DMS53 treated with DMSO at 0.1 percent for 48 hours (cell line): ENCODE results near the gene OBSCN.

Experiments
- DNase-seq: peaks from one replicate; lab custom pipeline; 2025; ENCODE audit not compliant: unreplicated experiment; lab: John Stamatoyannopoulos, UW

Gene OBSCN

DNA sequence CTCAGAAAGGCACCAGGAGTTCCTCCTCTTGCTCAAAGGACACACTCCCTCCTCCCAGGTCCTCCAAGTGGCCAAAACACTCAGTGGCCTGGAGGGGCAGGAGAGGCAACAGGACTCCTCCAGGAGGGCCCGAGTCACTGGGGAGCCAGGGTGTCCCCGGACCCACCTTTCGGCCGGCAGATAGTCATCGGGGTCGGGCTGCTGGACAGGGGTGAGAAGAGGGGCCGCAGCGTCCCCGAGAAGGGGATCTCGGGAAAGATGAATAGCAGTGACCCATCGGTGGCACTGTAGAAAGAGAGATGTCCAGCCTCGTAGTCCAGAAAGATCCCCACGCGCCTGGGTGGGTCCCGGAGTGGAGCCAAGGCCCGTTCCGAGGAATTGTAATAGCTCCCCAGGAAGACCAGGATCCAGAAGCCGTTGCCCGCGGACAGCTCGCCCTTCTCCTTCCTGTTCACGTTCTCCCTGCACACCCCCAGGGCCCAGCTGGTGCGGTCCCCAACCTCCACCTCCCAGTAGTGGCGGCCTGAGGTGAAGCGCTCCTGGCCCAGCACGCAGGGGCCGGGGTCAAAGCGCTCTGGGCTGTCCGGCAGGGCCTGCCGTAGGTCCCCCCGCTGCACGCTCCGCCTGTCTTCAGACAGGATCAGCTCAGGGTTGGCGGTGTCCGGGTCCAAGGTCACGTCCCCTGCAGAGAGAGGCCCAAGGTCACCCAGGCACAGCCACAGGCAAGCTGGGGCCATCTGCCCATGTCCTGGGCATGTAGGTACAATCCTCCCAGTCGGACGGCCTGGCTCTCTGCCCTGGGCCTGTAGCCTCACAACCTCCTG is 186.9 kb downstream of the OBSCN start:
- no peak for DNase-seq

DNA sequence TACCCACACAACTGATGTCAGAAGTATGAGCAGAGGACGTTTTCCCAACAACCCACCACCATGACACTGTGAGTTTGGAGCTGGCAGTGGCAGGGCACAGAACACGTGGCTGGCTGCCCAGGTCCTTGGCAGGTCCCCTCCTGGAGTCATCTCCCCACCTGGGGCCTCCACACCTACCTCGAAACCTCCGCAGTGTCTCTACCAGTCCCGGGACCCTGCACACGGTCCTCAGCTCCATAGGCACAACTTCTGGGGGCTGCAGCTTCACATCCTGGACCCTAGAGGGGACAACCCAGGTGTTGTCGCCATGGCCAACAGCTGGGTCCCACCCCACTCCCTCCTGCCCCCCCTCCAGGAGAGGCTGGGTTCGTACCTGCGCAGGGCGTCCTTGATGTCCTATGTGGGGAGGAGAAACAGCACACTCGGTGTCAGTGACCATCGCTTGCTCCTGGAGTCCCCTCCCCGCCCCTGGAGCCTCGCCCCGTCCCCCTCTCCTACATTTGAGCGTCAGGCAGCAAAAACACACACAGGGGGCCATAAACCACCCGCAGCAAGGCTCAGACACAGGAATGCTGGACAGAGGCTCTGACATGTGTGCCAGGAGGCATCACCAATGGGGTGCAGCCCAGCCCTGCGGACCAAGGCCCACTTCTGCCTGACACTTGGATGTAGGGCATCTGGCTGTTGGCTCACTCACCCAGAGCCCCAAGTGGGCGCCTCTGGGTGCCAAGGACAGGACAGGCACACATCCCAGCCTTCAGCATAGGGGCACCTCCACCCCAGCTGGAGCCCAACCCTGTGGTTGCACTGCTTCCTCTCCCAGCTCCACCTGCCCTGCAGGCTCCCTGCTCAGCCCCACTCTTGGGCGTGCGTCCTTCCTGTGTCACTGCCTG is 189.2 kb downstream of the OBSCN start:
- DNase-seq, result no peak

DNA sequence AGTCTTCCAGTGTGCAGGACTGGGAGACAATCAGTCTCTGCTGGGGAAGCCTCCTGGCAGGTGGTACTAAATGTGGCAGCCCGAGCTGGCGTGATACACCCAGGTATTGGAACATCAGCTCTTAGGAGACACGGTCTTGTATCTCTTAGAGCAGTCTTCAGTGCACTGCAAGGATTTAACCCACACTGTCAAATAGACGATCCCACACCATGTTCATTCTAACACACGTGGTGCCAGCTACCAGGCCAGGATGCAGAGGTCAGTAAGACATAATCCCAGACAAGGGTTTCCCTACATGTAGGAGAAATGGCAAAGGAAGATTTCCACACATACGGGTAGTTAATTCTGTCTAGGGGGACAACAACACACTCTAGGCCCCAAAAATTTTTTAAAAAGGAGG is 190.1 kb downstream of the OBSCN start:
- no peak for DNase-seq

DNA sequence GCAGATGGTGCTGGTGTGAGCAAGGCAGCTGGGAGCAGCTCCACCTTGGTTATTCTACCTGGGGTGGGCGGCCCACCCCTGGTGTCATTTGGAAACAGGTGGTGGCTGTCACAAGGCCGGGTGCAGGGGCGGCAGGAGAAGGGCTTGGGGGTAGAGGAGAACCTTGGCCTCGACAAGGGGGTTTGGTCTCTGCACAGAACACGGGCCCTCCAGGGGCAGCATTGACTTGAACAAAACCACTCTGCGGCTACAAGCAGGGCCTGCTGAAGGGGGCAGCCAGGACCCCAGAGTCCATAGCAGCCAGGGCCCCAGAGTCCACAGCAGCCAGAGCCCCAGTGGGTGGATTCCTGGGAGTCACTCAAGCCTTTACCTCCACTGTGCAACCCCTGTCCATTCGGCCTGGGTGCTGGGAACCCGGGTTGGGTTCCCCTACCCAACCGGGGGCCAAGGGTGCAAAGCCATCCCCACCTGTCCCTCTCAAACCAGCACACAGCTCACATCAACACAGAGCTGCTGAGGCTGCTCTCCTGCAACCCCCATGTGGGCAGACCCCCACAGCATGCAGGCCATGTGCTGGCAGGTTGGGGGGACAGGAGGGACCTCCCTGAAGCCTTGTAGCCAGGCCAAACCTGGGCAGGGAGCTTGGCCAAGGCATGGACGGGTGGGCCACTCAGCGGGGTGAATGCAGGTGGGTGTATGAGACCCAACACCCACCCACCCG is 191.1 kb downstream of the OBSCN start:
- no peak for DNase-seq

DNA sequence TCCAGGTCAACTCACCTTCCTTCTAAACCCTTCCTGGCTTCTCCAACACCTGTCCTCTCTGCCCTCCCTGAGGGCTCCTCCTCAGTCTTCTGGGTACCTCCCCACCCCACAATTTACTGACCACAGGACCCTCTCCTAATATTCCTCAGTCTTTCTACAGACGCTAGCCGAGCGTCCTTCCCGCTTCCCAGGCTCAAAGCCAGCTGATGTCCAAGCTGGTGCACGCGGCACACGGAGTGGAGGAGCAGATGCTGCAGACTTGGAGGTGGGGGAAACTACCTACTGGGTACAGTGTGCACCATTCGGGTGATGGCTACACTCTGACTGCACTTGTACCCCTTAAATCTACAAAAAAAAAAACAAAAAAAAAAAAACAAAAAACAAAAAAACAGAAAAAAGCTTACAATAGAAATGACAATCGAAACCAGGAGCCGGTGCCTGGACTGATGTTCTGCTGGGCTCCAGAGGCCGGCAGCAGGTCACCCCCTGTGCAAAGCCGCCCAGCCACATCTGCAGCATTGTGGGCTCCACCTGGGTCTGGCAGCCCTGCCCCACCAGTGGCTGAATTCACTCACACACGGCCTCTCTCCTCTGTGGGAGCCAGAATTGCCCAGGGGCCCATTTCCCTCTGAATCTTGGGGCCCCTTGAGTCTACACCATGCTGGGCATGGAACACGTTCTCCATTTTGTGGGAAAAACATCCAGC is 191.8 kb downstream of the OBSCN start:
- no peak for DNase-seq

DNA sequence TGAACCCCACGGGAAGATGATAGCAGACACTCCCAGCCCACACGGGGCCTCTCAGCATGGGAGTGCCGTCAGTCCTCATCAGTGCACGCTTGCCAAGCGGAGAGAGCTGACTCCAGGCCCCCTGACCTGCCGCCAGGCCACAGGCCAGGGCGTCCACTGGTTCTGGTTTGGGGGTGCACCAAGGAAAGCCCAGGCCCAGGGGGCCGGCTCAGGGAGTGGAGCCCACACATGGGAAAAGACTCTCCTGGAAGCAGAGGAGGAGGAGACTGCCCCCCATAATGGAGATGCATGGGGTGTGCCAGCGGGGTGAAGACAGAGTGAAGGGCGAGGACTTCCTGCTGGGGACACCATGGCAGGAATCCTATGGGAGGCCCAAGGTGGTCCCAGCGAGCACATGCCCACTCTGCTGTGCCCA is 192.4 kb downstream of the OBSCN start:
- no peak for DNase-seq

DNA sequence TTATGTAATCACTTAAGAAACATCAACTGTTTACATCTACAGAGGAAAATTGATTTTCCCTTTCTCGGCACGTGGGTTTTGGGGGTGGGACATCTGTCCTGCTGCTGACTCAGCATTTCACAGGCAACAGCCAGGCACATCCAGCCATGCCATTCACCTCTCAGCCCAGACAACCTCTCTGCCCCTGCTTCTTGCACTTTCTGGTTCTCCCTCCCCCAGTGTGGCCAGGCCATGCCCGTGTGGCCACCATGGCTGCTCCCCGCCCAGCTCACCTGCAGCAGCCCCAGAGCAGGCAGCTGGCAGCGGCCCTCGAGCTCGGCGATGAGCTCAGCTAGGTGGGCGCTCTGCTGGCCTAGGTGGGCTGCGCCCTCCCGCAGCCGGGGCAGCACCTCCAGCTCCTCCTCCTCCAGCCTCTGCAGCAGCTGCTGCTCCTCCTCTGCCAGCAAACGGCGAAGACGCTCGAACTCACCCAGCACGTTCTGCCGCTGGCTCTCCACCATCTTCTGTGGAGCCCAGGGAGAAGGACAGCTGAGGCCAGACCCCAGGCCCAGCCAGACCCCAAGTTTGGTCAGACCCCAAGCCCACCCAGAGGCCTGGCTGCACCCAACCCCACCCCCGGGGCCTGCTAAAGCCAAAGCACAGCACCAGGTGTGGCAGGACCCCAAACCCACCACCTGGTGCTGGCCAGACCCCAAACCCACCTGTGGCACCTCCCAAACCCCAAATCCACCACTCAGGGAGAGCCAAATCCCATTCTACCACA is 193.0 kb downstream of the OBSCN start:
- DNase-seq, result no peak

DNA sequence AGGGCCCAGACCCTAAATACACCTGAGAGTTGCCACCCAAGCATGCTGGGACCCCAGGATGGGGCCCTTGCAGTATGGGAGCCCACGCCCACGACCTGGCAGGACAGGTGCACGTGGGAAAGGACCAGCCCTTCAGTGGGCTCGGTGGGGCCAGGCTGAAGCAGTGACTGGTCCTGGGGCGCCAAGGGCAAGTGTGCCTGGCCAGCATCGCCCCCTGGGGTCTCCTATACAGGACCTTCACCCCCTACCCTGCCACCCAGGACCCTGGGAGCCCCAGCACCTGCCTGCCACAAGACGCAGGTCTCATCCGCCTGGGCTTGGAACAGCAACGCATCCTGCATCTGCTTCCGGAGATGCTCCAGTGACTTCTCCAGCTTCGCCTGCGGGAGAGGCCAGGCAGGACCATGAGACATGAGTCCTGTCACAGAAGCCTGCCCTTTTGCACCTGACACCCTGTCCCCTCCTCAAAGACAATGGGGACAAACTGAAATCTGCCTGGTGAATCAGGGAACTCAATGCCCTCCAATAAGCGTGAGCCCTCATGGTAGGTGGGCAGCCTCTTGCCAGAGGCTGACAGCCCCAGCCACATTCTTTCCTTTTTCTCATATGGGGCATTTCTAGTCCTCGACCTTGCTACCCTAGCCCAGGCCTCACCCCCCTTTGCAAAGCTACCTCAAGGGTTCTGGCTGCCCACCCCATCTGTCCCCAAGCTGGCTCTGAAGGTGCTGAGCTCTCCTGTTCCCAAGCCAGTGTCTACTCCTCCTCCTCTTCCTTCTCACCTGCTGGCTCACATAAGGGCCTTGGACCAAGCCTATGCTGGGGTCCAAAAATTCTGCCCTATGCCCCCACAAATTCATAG is 194.2 kb downstream of the OBSCN start:
- DNase-seq, result no peak

DNA sequence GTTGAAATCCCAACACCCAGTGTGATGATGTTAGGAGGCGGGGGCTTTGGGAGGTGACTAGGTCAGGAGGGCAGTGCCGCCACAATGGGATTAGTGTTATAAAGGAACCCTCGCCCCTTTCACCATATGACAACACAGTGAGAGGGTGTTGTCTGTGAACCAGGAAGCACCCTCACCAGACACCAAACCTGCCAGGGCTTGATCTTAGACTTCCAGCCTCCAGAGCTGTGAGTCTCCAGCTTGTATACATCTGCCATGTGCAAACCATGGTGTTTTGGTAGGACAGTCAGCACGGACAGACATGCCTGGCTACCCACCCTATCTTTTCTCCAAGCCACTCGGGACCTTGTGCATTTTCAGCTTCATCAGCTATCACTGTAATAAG is 194.8 kb downstream of the OBSCN start:
- no peak for DNase-seq

DNA sequence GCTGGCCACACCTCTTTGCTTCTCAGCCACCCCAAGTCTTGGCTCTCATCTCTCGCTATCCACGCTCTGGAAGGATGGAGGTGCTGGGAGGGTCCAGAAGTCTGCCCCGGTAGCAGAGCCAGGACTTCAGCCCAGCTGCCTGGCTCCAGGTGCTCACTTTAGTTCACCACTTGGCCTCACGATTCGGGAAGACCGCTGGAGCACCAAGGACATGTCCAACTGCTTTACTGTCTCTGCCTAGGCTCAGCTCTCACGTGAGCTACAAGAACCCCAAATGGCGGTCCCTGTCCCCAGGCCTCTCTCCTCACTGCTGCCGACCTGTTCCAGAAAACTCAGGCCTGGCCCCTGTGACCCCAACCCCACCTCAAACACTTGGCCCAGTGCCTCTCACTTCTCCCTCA is 195.4 kb downstream of the OBSCN start:
- DNase-seq, result no peak

DNA sequence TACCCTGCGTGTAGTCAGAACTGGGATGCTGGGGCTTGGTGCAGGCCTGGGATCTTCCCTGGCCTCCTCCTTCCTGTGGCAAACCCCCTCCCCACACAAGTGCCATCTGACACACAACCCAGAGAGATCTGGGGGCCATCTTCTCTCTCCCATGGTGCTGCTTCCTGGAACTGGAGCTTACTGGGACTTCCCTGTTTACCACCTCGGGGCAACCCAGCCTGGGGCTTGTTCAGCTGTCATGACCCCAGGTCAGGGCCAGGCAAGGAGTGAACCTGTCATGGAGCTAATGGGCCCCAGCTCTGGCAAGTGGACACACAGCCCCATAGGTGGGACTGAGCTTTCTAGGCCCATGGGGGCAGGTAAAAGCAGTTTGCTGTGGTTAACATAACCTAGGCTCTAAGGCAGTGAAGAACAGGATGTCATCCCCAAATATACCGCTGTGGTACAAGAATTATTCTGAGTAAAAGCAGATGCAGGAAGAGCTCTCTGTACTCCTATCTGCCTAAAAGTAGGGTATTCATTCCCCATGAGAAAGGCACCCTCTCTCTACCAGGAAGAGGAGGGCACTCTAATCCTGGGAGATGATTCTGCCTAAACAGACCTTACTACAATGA is 196.4 kb downstream of the OBSCN start:
- DNase-seq, result no peak

DNA sequence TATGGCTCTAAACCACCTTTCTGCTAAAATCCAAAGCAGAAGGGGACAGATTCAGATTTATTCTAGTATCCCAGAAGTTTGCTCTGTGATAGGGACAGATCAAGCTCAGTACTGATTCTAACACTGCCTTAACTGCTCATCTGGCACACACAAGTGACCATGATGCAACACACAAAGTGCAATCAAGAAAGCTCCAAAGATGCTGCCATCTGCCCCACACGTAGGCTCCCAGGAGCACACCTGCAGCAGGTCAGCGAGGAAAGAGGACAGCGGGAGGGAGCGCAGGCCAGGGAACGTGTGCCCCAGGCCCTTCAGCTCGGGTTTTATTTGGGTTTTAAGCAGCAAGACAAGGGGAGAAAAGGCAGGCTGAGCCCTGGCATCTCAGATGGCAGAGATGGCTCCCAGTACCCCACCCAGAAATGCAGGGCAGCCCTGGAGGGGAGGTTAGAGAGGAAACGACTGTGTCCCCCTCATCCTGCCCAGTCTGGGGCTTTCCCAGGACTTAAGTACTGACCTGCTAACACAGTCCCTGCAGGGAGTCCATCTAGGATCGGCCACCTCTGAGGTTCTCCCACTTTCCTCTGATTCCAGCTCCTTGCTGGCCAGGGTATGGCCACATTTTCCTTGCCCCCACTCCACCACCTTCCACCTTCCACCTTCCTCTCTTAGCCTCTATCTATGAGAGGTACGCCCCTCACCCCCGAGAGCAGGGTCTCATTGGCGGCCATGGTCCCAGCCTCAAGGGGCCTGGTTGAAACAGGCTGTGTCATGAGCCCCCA is 197.5 kb downstream of the OBSCN start:
- no peak for DNase-seq

DNA sequence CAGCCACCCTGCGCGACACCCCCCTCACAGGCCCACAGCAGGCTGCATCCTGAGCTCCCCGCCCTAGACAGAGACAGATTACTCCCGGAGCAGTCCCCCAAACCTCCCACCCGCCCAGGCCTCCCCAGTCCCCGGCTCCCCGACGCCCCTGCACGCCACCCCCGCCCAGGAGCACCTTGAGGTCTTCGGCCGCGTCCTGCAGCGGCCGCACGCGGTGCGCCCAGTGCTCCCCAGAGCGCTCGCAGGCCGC is 198.1 kb downstream of the OBSCN start:
- no peak for DNase-seq

DNA sequence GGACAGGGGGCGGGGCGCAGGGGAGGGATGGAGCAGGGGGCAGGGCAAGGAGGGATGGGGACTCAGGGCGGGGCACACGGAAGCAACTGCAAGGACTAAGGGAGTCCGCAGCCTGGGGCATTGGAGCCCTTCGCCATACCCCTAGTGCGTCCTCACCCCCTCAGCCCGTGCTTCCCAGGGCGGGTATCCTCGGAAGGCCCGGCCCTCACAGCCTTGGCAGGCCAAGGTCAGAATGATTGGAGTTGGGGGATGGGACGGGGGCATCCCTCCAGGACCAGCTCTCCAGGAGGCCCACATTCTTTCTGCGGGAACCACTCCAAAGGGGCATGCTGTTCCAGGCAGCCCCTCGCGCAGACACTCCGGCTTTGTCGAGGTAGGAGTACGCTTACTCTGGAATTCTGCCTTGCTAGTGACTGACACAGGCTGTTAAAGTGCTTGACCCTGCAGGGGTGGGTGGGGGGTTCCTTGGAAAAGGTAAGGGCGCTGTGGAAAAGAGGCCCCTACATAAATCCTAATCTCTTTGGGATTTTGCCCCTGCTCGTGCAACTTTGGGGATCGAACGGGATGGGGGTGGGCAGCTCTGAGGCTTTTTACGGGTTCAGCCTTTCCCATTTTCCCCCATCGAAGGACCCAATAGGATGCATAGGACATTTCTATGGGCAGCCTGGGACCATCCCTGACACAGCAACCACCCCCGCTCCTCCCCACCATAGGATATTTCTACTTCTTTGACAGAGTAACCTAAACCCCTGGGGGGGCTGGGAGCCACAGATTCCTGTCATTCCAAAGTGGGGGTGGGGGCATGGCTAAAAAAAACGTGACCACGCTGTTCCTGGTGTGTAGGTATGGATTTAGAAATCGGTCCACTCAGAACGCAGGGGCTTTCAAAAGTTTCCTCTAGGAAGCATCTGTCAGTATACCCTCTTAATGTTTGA is 199.5 kb downstream of the OBSCN start:
- DNase-seq, result no peak

DNA sequence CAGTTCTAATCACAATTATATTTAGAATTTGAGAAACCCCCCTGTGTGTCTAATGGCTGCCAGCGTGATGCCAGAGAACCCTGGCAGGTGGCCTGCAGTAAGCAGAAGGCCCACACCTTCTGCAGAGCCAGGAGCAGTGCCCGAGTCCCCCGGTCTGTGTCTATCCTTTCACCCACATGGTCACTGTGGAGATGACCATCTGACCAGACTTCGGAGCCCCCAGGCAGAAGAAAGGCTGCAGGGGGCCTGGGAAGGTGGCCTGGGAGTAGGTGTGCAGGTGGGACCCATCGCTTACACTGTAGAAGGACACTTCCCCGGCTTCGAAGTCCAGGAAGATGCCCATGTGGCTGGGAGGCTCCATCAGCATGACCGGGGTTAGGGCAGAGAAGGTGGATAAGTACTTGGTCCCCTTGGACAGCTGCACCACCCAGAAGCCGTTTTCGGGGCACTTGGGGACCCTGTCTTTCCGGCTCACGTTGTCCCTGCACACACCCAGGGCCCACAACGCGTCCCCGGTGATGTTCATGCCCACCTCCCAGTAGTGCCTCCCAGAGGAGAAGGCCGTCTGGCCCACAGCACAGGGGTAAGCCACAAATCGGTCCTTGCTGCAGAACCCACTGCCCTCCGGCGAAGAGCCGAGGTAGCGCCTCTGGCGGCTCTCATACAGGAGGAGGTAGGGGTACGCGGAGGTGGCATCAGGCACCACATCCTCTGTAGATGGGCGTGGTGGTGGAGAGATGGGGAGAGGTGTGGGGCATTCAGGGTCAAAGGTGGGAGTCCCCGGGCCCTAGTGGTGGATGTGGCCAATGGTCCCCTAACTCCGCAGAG is 200.4 kb downstream of the OBSCN start:
- no peak for DNase-seq
